22Rv1 (cell line): Measurements from ENCODE around the gene NRG3.

Experiments
- ZFX ChIP-seq: fragments of 450-650 bp; IDR thresholded peaks from 2 replicates; pipeline ENCODE4 v1.6.1; 2017; ENCODE audit warnings: antibody characterized with exemption, borderline replicate concordance
- TF ChIP-seq, protein P1 (sequence below): fragments of 450-650 bp; IDR thresholded peaks from 2 replicates; pipeline ENCODE4 v1.5.1; 2017; ENCODE audit warnings: mild to moderate bottlenecking

DNA sequence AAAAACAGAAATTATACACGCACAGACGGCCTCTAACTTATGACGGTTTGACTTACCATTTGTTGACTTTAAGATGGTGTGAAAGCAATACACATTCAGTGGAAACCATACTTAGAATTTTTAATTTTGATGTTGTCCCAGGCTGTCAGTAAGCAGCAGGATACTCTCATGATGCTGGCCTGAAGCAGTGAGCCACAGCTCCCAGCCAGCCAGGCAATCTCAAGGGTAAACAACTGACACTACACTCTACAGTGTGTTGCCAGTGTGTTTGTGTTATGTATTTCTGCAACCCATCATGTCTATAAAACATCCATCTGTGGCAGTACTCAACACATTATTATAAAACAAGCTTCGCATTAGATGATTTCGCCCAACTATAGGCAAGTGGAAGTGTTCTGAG, 747.5 kb downstream of the NRG3 start:
- TF ChIP-seq, protein P1, sequence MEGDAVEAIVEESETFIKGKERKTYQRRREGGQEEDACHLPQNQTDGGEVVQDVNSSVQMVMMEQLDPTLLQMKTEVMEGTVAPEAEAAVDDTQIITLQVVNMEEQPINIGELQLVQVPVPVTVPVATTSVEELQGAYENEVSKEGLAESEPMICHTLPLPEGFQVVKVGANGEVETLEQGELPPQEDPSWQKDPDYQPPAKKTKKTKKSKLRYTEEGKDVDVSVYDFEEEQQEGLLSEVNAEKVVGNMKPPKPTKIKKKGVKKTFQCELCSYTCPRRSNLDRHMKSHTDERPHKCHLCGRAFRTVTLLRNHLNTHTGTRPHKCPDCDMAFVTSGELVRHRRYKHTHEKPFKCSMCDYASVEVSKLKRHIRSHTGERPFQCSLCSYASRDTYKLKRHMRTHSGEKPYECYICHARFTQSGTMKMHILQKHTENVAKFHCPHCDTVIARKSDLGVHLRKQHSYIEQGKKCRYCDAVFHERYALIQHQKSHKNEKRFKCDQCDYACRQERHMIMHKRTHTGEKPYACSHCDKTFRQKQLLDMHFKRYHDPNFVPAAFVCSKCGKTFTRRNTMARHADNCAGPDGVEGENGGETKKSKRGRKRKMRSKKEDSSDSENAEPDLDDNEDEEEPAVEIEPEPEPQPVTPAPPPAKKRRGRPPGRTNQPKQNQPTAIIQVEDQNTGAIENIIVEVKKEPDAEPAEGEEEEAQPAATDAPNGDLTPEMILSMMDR: no peak
- TF ChIP-seq ZFX: no peak
